Measurements from ENCODE around the gene FKBP11.

DNA sequence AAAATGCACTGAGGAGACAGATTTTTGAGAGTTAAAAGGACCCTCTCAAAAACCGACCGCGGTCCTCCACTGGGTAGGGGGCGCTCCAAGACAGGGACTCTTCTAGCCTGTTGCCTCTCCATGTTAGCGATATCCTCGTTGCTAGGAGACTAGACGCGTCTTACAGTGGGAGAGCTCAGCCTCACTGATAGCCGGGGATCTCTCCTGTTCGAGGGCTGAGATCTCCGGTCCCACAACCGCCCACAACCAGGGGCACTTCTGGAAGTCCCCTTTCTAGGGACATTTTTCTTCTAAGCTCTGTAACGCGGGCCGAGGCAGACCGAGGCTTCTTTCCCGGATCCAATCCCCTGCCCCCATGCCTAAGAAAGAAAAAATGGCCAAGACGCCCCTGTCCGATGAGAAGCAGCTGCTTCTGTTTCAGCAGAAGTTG lies 21.3 kb downstream of the FKBP11 start:
- TF ChIP-seq, protein P1, sequence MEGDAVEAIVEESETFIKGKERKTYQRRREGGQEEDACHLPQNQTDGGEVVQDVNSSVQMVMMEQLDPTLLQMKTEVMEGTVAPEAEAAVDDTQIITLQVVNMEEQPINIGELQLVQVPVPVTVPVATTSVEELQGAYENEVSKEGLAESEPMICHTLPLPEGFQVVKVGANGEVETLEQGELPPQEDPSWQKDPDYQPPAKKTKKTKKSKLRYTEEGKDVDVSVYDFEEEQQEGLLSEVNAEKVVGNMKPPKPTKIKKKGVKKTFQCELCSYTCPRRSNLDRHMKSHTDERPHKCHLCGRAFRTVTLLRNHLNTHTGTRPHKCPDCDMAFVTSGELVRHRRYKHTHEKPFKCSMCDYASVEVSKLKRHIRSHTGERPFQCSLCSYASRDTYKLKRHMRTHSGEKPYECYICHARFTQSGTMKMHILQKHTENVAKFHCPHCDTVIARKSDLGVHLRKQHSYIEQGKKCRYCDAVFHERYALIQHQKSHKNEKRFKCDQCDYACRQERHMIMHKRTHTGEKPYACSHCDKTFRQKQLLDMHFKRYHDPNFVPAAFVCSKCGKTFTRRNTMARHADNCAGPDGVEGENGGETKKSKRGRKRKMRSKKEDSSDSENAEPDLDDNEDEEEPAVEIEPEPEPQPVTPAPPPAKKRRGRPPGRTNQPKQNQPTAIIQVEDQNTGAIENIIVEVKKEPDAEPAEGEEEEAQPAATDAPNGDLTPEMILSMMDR (conservative IDR thresholded peaks at IDR 0.05), result no peak
- TF ChIP-seq ZFX (IDR thresholded peaks at IDR 0.05), result no peak
